ENCODE results near the gene PLCD3. TPM values are rescaled to one million over a fixed set of nuclear protein-coding genes. Genes with fewer than 3 reads are reported as not detected.

The PLCD3 gene
- total RNA-seq, 4 donors from 2014 or later = 1.5 to 90.8 (median 8.9) TPM

DNA sequence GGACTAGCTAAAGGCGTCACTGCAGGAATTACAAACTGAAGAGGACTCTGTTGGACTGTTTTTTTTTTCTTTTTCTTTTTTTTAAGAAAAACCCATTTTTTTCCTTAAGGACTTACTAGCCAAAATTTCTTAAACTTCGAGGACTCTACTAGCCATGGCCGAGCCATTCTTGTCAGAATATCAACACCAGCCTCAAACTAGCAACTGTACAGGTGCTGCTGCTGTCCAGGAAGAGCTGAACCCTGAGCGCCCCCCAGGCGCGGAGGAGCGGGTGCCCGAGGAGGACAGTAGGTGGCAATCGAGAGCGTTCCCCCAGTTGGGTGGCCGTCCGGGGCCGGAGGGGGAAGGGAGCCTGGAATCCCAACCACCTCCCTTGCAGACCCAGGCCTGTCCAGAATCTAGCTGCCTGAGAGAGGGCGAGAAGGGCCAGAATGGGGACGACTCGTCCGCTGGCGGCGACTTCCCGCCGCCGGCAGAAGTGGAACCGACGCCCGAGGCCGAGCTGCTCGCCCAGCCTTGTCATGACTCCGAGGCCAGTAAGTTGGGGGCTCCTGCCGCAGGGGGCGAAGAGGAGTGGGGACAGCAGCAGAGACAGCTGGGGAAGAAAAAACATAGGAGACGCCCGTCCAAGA is 16.8 kb upstream of the PLCD3 start:
- peak; percentile 87 to 89 for DNase-seq
- H3K27ac ChIP-seq = peak overlapping the region; percentile 97 to 99
- H3K27me3 ChIP-seq = no peaks in the 10 kb centered on the region
- intact Hi-C loops (cut with DNase I; ENCODE audit: low total_unique reads) = no loop called here
- H3K9me3 ChIP-seq = no peaks in the 10 kb centered on the region
- peaks cover 7 to 8% of the 10 kb centered on the region in 2 donors for H3K4me1 ChIP-seq
- peak; percentile 35 to 49 for TF ChIP-seq POLR2A (IDR thresholded peaks at IDR 0.05)
- TF ChIP-seq CTCF (IDR thresholded peaks at IDR 0.05) = peak; percentile 73 to 90 (median 80)
- no peaks in the 10 kb centered on the region for H3K36me3 ChIP-seq
- peak overlapping the region; percentile 71 to 76 for H3K4me3 ChIP-seq

DNA sequence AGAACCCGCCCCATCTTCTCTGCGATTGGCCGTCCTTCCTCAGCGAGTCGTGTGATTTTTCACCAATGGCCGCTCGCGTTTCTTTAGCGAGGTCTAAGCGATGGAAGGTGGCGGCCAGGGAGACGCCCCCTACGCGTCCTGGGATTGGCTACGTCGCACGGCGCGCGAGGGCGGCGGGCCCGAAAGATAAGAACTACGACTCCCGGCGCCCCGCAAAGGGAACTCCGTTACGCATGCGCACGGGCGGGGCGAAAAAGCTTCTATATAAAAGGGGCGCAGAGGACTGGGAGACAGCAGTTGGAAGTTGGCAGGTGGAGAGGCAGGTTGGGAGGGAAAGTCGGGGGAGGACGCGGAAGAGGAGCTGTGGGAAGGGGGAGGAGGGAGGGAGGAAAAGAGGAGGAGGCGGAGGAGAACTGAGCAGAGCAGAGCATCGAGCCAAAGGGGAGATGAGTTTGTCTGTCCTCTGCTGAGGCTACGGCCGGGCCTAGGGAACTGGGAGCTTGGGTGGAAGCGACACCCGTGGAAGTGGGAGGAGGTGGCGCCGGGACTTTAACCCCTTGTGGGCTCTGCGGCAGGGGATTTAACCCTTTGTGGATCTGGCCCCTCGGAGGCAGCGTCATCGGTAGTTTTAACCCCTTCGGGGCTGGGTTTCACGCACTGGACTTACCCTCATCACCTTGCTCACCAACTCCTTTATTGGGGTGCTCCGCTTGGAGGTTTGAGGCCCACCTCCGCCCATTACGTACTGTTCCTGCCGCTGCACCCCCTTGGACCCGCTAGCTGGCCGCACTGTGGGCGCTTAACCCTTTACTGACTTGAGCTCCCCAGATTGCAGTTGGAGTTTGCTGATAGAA is 16.1 kb upstream of the PLCD3 start, which contains the start of gene HEXIM1:
Gene HEXIM1, plus strand, starts transcription at position 293 of the 854 bp plus-strand sequence. CDS start 716 bp downstream, outside the sequence.
- peak within 1 kb of the TSS; percentile 74 to 76 for H3K4me3 ChIP-seq
- no peaks in the 10 kb centered on the region for H3K27me3 ChIP-seq
- TF ChIP-seq POLR2A (IDR thresholded peaks at IDR 0.05) = peak; percentile 98 to 99
- TF ChIP-seq CTCF (IDR thresholded peaks at IDR 0.05) = peak in 1 of 4 experiments; percentile 28
- H3K4me1 ChIP-seq = peaks cover 7 to 8% of the 10 kb centered on the region in 2 donors
- H3K36me3 ChIP-seq = no peaks in the 10 kb centered on the region
- peak within 1 kb of the TSS; percentile 99 for H3K27ac ChIP-seq
- H3K9me3 ChIP-seq = no peaks in the 10 kb centered on the region
- intact Hi-C loops (cut with DNase I; ENCODE audit: low total_unique reads) = no loop called here
- DNase-seq = peak; percentile 99

DNA sequence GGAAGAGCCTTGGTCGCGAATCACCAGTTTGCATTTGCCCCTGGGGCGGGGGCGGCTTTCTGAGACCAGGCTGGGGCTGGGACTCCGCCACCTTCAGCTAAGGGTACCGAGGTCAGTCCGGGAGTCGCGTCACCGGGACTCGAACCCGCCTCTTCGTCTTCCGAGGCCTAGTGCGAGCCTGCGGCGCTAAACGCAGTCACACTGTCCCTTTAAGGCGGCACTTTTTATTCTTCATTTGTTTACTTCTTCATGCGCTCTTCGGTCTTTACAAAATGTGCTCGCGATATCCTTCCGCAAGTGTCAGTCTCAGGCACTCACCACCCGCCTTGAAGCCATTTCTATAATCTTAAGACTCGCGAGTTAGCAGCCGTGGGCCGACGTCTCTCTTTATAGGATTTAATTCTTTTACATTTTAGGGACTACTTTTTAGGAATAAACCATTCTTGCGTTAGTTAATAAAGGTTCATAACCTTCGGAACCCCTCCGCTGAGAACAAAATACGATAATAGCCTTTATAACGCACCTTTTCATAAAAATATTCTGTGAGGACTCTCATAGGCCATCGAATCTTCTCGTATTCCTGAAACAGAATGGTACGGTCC is 15.4 kb upstream of the PLCD3 start:
- DNase-seq = peak; percentile 83 to 89
- Histone ChIP-seq H3K4me3 (peak overlapping the region; percentile 74 to 76), H3K27ac (peak overlapping the region; percentile 99), H3K36me3 (no peaks in the 10 kb centered on the region), H3K9me3 (no peaks in the 10 kb centered on the region), H3K4me1 (peaks cover 7 to 8% of the 10 kb centered on the region in 2 donors), H3K27me3 (no peaks in the 10 kb centered on the region)
- TF ChIP-seq CTCF (IDR thresholded peaks at IDR 0.05) (peak in 2 of 4 experiments; percentile 7 to 11), POLR2A (IDR thresholded peaks at IDR 0.05) (peak; percentile 16 to 38)
- intact Hi-C loops (cut with DNase I; ENCODE audit: low total_unique reads) = no loop called here

DNA sequence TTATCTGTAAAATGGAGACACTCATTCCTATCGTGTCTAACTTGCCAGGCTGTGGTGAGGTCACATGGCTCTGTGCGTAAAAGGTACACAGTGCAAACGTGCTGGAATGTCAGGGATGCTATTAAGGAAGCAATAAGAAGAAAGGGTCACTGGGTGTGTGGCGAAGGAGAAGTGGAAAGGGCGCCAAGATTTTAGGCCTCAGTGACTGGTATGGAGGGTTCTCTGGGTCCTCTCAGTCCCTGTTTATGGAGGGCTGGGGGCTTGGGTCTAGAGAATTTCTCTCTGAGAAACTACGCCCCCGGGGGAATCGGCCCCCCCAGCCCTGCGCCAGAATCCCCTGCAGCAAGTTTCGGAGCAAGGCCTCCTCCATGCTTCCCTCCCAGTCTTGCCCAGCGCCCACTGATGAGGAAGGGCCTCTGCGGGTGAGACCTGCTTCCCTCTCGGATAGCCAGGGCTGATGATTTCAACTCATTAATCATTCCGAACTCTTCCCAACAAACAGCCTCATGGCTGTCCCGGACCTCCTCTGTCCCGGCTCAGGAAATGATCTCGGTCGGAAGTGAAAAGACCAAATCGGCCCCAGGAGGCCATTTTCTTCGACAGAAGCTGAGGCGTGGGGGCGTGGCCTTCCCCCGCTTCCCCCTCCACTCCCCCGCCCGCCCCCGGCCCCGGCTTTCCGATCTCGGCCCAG is 14.7 kb upstream of the PLCD3 start:
- no peaks in the 10 kb centered on the region for H3K27me3 ChIP-seq
- H3K9me3 ChIP-seq = no peaks in the 10 kb centered on the region
- H3K36me3 ChIP-seq = no peaks in the 10 kb centered on the region
- no peak for TF ChIP-seq CTCF (IDR thresholded peaks at IDR 0.05)
- peak in 1 of 2 donors; percentile 3 for TF ChIP-seq POLR2A (IDR thresholded peaks at IDR 0.05)
- H3K4me1 ChIP-seq = peaks cover 7 to 8% of the 10 kb centered on the region in 2 donors
- DNase-seq = peak in 1 of 2 donors; percentile 67
- H3K4me3 ChIP-seq = peak overlapping the region; percentile 74 to 76
- intact Hi-C loops (cut with DNase I; ENCODE audit: low total_unique reads) = no loop called here
- H3K27ac ChIP-seq = peak overlapping the region; percentile 99
